Progenitor cell of endocrine pancreas (in vitro differentiated cells): ENCODE data around the gene TRAPPC10. TPM values are rescaled to one million over a fixed set of nuclear protein-coding genes. Genes with fewer than 3 reads are reported as not detected.
"Not testable (repeated sequence)": the region's sequence is repeated elsewhere in the genome, so short reads cannot be mapped to it uniquely, and the experiment has no call there.

Experiments
- DNase-seq: peaks from one replicate; pipeline ENCODE4 v3.0.0; 2021; ENCODE audit warnings: low spot score; ENCODE audit not compliant: unreplicated experiment
- H3K27ac Mint-ChIP-seq: 2 replicates; pipeline ENCODE4 v1.8.0; 2021; ENCODE audit warnings: mild to moderate bottlenecking, moderate library complexity, mixed read lengths
- H3K27me3 Mint-ChIP-seq: 2 replicates; pipeline ENCODE4 v1.8.0; 2021; ENCODE audit warnings: mixed read lengths
- H3K36me3 Mint-ChIP-seq: 2 replicates; pipeline ENCODE4 v1.8.0; 2022; ENCODE audit warnings: mixed read lengths; ENCODE audit not compliant: insufficient read depth
- H3K4me1 Mint-ChIP-seq: 2 replicates; pipeline ENCODE4 v1.8.0; 2021; ENCODE audit warnings: low read depth, mixed read lengths
- H3K4me3 Mint-ChIP-seq: 2 replicates; pipeline ENCODE4 v1.8.0; 2021; ENCODE audit warnings: low read depth, mild to moderate bottlenecking, moderate library complexity, mixed read lengths
- H3K9me3 Mint-ChIP-seq: 2 replicates; pipeline ENCODE4 v1.8.0; 2021; ENCODE audit warnings: low read depth, mixed read lengths
- total RNA-seq: library from RNA; stranded (reverse); gene quantifications from 2 replicates; pipeline ENCODE4 v1.2.1, GENCODE V29; 2021

The TRAPPC10 gene
- total RNA-seq, 1 donor from 2014 or later: 42.7 TPM

DNA sequence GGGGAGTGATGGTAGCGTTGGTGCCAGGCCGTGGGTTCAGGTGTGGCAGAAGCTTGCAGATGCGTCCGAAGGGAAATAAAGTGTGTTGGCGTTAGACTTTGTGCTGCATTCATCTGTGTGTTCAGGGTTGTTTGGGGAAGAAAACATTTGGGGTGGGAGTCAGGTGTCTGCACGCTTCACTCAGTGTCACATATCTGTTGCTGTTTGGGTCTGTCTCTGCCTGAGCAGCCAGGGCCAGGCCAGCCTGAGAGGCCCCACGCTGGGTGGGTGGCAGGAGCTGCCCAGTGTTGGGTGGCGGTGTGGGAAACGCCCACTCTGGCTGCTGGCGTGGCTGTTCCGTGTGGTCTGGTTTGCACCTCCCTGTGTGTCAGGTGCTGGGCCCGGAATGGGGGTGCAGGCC lies 133.5 kb downstream of the TRAPPC10 start:
- H3K27ac Mint-ChIP-seq, H3K9me3 Mint-ChIP-seq, H3K4me1 Mint-ChIP-seq, DNase-seq, H3K27me3 Mint-ChIP-seq, H3K36me3 Mint-ChIP-seq, H3K4me3 Mint-ChIP-seq: not testable (repeated sequence)

DNA sequence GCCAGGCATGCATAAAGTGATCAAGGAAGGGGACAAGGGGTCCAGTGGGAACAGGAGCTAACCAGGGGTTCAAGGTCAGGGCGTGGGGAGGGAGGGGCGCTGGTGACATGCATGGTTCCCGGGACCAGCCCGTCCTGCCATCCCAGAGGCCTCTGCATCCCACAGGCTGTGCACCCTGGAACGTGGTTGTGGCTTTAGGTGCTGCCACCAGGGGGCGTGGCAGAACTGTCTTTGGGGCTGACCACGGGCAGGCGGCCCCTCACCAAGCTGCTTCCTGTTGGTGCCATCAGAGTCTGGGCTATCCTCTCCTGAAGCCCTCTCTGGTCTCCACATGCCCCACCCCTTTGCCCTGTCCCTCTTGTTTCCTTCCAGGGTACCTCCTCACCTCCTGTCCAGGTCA lies 135.0 kb downstream of the TRAPPC10 start:
- H3K36me3 Mint-ChIP-seq, H3K4me1 Mint-ChIP-seq, H3K4me3 Mint-ChIP-seq, H3K27me3 Mint-ChIP-seq, H3K27ac Mint-ChIP-seq, DNase-seq, H3K9me3 Mint-ChIP-seq: not testable (repeated sequence)

DNA sequence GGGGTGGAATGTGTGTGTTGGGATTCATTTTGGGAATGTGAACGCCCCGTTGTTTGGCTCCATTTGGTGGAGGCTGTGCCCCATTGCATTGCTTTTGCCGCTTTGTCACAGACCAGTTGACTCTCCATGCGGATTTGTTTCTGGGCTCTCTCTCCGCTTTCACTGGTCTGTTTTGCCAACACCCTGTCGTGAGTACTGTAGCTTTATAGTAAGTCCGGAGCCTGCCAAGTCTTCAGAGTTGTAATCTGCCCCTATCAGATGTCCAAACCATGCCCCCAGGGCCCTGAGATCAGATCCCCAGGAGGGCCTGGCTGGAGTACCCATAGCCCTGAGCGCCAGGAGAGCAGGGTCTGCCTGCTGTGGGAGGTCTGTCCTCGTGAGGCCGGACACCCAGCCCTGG lies 138.1 kb downstream of the TRAPPC10 start:
- not testable (repeated sequence) for DNase-seq, H3K4me3 Mint-ChIP-seq, H3K27ac Mint-ChIP-seq, H3K9me3 Mint-ChIP-seq, H3K36me3 Mint-ChIP-seq, H3K4me1 Mint-ChIP-seq, H3K27me3 Mint-ChIP-seq

DNA sequence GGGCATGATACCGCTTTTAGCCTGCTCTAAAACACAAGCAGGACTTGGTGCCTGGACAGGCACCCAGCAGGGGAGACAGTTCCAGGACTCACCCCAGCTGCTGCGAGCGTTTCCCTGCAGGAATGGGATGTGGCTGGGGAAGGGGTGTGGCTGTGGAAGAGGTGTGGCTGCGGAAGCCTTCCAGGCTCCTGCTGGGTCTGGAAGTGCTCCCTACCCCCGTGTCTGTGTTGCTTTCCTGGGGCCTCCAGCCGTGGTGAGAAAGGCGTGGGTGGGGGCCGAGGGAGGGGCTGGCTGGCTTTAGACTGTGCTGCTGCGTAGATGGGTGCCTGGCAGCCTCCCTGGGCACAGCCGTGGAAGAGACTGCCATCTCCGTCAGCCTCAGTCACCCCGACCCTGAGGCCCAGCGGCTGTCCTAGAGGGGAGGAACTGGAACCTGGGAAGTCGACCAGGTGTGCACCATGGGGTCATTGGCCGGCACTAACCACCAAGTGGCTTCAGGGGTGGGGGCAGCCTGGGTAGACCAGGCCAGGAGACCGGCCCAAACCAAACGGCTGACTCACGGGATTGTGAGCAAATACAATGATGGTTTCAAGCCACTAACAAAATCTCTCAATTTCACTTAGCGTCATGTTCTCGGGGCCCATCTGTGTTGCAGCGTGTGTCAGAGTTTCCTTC lies 141.2 kb downstream of the TRAPPC10 start:
- not testable (repeated sequence) for H3K36me3 Mint-ChIP-seq, H3K27me3 Mint-ChIP-seq

DNA sequence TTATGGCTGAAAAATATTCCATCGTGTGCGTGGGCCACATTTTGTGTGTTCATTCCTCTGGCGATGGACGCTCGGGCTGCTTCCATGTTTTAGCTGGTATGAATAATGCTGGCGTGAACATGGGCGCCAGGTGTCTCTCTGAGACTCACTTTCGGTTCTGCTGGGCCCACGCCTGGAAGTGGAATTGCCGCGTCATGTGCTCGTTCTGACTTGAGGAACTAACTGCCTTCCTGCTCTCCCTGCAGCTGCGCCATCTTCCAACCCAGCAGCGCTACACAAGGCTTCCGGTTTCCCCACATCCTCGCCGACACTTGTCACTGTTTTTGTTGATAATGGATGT lies 141.8 kb downstream of the TRAPPC10 start:
- H3K27me3 Mint-ChIP-seq: not testable (repeated sequence)

More for the DNA sequence above, 141.2 kb downstream of the TRAPPC10 start:
- not testable (repeated sequence) for DNase-seq, H3K4me3 Mint-ChIP-seq, H3K27ac Mint-ChIP-seq, H3K4me1 Mint-ChIP-seq, H3K9me3 Mint-ChIP-seq

DNA sequence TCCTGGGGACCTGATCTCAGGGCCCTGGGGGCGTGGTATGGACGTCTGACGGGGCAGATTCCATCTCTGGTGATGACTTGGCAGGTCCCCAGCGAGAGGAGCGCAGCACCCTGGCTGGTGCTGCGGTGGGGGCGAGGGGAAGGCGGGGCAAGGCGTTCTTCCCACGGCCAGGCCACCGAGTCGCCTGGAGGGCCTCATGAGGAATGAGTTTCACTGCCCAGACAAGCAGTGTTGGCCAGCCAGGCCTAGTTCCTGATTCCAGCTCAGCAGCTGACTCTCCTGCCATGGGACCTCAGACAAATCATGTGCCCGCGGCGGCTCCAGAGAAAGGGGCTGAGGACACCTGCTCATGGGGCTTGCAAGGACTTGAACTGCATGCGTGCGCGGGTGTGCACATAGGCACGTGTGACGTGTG lies 142.7 kb downstream of the TRAPPC10 start:
- H3K27me3 Mint-ChIP-seq, H3K9me3 Mint-ChIP-seq, H3K27ac Mint-ChIP-seq, DNase-seq, H3K36me3 Mint-ChIP-seq, H3K4me1 Mint-ChIP-seq, H3K4me3 Mint-ChIP-seq: not testable (repeated sequence)

More for the DNA sequence above, 141.8 kb downstream of the TRAPPC10 start:
- not testable (repeated sequence) for H3K9me3 Mint-ChIP-seq, H3K36me3 Mint-ChIP-seq, H3K4me3 Mint-ChIP-seq, DNase-seq, H3K27ac Mint-ChIP-seq, H3K4me1 Mint-ChIP-seq

DNA sequence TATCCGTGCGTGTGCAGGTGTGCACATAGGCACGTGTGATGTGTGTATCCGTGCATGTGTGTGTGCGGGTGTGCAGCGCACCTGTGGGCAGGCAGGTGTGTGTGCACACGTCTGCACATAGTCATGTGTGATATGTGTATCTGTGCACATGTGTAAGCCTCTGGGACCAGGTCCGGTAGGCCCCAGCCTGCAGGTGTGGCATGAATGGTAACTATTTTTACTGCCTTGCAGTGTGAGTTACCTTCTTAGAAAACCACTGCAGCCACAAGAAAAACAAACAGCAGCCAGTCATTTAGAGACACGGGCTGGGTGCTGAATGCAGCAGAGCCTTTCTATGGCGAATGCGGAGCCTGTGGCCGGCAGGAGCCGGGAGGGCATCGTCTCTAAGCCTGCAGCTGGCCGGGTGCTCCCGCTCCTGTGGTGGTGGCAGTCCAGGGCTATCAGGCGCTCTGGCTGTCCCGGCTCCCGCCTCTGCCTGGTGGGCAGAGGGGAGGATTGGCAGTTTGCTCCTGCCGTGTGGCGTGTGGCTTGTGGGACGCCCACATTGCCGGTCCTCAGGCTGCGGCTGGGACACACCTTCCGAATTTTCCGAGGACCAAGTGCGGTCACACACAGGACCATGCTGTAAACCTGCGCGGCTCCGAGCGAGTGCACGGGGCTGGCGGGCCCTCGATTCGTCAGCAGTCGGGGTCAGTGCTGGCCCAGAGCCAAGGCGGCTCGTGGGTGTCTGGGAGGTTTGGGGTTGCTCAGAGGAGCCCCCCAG lies 143.3 kb downstream of the TRAPPC10 start:
- H3K9me3 Mint-ChIP-seq, H3K36me3 Mint-ChIP-seq, H3K27ac Mint-ChIP-seq, H3K4me1 Mint-ChIP-seq, H3K4me3 Mint-ChIP-seq, DNase-seq, H3K27me3 Mint-ChIP-seq: not testable (repeated sequence)

DNA sequence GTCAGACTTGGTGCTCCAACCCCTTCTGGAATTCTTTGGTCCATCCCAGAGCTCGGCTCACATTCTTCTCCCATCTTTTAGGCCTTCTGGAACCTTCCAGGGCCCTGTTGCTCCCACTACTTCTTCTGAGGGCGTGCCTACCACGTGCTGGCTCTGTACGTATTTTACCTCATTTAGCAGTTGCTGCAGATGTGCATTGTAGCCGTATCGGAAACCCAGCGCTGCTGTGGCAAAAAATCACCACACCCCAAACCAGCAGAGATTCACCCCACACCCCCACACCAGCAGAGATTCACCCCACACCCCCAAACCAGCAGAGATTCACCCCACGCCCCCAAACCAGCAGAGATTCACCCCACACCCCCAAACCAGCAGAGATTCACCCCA lies 143.9 kb downstream of the TRAPPC10 start:
- H3K36me3 Mint-ChIP-seq, H3K4me1 Mint-ChIP-seq, H3K4me3 Mint-ChIP-seq, H3K27ac Mint-ChIP-seq, H3K9me3 Mint-ChIP-seq, H3K27me3 Mint-ChIP-seq, DNase-seq: not testable (repeated sequence)

Other genes with a start within 250 kb of the TRAPPC10 start
- 42.0 and 42.6 TPM in 2 replicates for gene CSTB, start 236.0 kb upstream of the TRAPPC10 start, total RNA-seq
- 30.9 and 32.6 TPM in 2 replicates for gene RRP1, start 222.7 kb upstream of the TRAPPC10 start, total RNA-seq
- gene AGPAT3, start 147.1 kb upstream of the TRAPPC10 start, total RNA-seq: 50.5 and 55.2 TPM in 2 replicates
- 5.3 and 7.0 TPM in 2 replicates for gene PWP2, start 95.1 kb downstream of the TRAPPC10 start, total RNA-seq
- 16.7 and 20.6 TPM in 2 replicates for gene GATD3, start 121.4 kb downstream of the TRAPPC10 start, total RNA-seq
- gene ICOSLG, start 228.6 kb downstream of the TRAPPC10 start, total RNA-seq: 0.87 and 0.91 TPM in 2 replicates
- not detected in 2 replicates for gene DNMT3L, start 249.6 kb downstream of the TRAPPC10 start, total RNA-seq